ENCODE results near the gene LDLRAD3.

DNA sequence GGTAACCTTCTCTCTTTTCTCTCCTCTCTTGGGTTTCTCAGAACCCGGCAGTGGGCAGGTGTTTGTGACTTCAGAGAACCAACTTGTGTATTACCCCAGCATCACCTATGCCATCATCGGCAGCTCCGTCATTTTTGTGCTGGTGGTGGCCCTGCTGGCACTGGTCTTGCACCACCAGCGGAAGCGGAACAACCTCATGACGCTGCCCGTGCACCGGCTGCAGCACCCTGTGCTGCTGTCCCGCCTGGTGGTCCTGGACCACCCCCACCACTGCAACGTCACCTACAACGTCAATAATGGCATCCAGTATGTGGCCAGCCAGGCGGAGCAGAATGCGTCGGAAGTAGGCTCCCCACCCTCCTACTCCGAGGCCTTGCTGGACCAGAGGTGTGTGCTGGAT is 283.2 kb downstream of the LDLRAD3 start:
- TF ChIP-seq CTCF (conservative IDR thresholded peaks at IDR 0.05 in 1 of 2, IDR thresholded peaks at IDR 0.05 in 1 of 2; ENCODE audit: extremely low read depth in 1 of 2, insufficient read depth in 1 of 2, low read depth in 1 of 2, low read length in 2 of 2) = no peak
- no peak for TF ChIP-seq EZH2 (IDR thresholded peaks at IDR 0.05; ENCODE audit: borderline replicate concordance, low read length)

All from mammary epithelial cell (primary cell).